ENCODE results near the gene FAM83E.
A peak's percentile ranks its signal among the peaks of the same experiment; 100 is the strongest.

The FAM83E gene

GRCh38 chr19:48641850-48642249, 27.0 kb upstream of the FAM83E start:
- no peak overlapping the region for H3K4me3 ChIP-seq (replicated peaks; ENCODE audit: low read depth, low read length)
- DNase-seq (ENCODE audit: extremely low read depth, low read depth), result no peak
- TF ChIP-seq CTCF (IDR thresholded peaks at IDR 0.05; ENCODE audit: low read depth, low read length, missing control alignments), result no peak

GRCh38 chr19:48639483-48640375, 24.9 kb upstream of the FAM83E start:
- no peak for TF ChIP-seq CTCF (IDR thresholded peaks at IDR 0.05; ENCODE audit: low read depth, low read length, missing control alignments)
- no peak for DNase-seq (ENCODE audit: extremely low read depth, low read depth)
- no peak overlapping the region for H3K4me3 ChIP-seq (replicated peaks; ENCODE audit: low read depth, low read length)

- no peak for TF ChIP-seq CTCF (IDR thresholded peaks at IDR 0.05; ENCODE audit: low read depth, low read length, missing control alignments)
- no peak overlapping the region for H3K4me3 ChIP-seq (replicated peaks; ENCODE audit: low read depth, low read length)
- no peak for DNase-seq (ENCODE audit: extremely low read depth, low read depth)
These were observed 24.0 kb upstream of the FAM83E start for GRCh38 chr19:48638831-48639381.

GRCh38 chr19:48637948-48638830, 23.3 kb upstream of the FAM83E start:
- peak overlapping the region; percentile 39 for H3K4me3 ChIP-seq (replicated peaks; ENCODE audit: low read depth, low read length)
- DNase-seq (ENCODE audit: extremely low read depth, low read depth), result peak; percentile 84
- no peak for TF ChIP-seq CTCF (IDR thresholded peaks at IDR 0.05; ENCODE audit: low read depth, low read length, missing control alignments)

- peak overlapping the region; percentile 47 for H3K4me3 ChIP-seq (replicated peaks; ENCODE audit: low read depth, low read length)
- no peak for TF ChIP-seq CTCF (IDR thresholded peaks at IDR 0.05; ENCODE audit: low read depth, low read length, missing control alignments)
These were observed 22.6 kb upstream of the FAM83E start for GRCh38 chr19:48637449-48637947.

GRCh38 chr19:48636859-48637448, 22.1 kb upstream of the FAM83E start, which contains the start of gene DBP:
Gene DBP (minus strand): TSS chr19:48637379. CDS start chr19:48636994, 385 bp downstream.
- no peak for DNase-seq (ENCODE audit: extremely low read depth, low read depth)
- peak within 1 kb of the TSS; percentile 47 for H3K4me3 ChIP-seq (replicated peaks; ENCODE audit: low read depth, low read length)
- TF ChIP-seq CTCF (IDR thresholded peaks at IDR 0.05; ENCODE audit: low read depth, low read length, missing control alignments), result no peak

More at GRCh38 chr19:48637449-48637947, 22.6 kb upstream of the FAM83E start:
- peak; percentile 94 for DNase-seq (ENCODE audit: extremely low read depth, low read depth)

Data from HFF-Myc (cell line).